ENCODE results near the gene SLC25A51. TPM values are rescaled to one million over a fixed set of nuclear protein-coding genes. Genes with fewer than 3 reads are reported as not detected.

Gene SLC25A51
- total RNA-seq, 3 donors from 2014 or later: 22.5 to 43.7 (median 30.8) TPM

DNA sequence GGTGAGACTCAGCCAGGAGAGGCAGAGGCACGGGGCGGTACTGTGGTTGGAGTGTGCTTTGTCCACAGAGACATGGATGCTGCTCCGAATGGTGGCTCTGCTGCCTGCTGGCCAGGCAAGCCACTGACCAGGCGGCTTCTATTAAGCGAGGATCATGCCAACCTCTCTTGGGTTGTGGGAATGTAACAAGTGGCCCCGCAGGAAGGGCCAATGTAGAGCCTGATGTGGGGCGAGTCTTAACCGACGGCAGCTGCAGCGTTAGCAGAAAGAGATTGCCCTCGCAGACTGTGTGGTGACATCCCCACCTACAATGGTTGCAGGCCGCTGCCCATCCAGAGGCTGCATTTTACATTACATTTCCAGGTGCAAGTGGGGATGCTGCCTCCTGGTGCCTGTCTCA is 46.6 kb upstream of the SLC25A51 start:
- intact Hi-C loops (cut with DNase I; ENCODE audit: low total_unique reads): no loop called here
- TF ChIP-seq POLR2A (IDR thresholded peaks at IDR 0.05) (no peak), CTCF (IDR thresholded peaks at IDR 0.05) (no peak), POLR2AphosphoS5 (IDR thresholded peaks at IDR 0.05) (no peak)

DNA sequence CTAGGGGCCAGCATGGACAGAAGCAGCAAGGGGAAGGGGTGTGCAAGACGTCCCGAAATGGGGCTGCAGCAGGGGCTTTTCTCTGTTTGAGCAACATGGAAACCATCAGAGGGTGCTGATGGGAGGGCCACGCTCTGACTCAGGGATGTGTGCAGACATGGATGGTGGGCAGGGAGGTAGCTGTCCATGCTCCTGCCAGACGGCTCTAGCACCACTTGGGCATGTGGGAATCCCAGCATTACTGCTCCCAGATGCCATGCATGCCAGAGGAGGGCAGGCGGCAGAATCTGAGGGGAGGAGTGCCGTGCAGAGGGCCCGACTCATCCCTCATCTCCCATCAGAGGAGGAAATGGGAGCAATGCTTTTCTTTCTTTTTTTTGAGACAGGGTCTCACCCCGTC is 45.6 kb upstream of the SLC25A51 start:
- TF ChIP-seq POLR2A (IDR thresholded peaks at IDR 0.05): no peak
- no peak for TF ChIP-seq POLR2AphosphoS5 (IDR thresholded peaks at IDR 0.05)
- H3K27me3 ChIP-seq: no peaks in the 10 kb centered on the region
- H3K4me3 ChIP-seq: no peak overlapping the region
- DNase-seq (ENCODE audit: low spot score in 2 of 2): no peak
- intact Hi-C loops (cut with DNase I; ENCODE audit: low total_unique reads): no loop called here
- no peak overlapping the region for H3K27ac ChIP-seq
- H3K4me1 ChIP-seq: peaks cover 0 to 2% of the 10 kb centered on the region in 2 donors
- no peaks in the 10 kb centered on the region for H3K36me3 ChIP-seq
- H3K9me3 ChIP-seq: no peaks in the 10 kb centered on the region

More for the DNA sequence above, 46.6 kb upstream of the SLC25A51 start:
- Histone ChIP-seq H3K27me3 (no peaks in the 10 kb centered on the region), H3K4me3 (no peak overlapping the region), H3K36me3 (no peaks in the 10 kb centered on the region), H3K4me1 (no peaks in the 10 kb centered on the region), H3K27ac (no peak overlapping the region), H3K9me3 (no peaks in the 10 kb centered on the region)
- DNase-seq (ENCODE audit: low spot score in 2 of 2): no peak

GRCh38 chr9:37948417-37948980 is 44.6 kb upstream of the SLC25A51 start:
- Histone ChIP-seq H3K9me3 (no peaks in the 10 kb centered on the region), H3K4me1 (peaks cover 3 to 7% of the 10 kb centered on the region in 2 donors), H3K27ac (peak overlapping the region in 1 of 2 donors; percentile 40), H3K4me3 (no peak overlapping the region), H3K27me3 (no peaks in the 10 kb centered on the region), H3K36me3 (no peaks in the 10 kb centered on the region)
- intact Hi-C loops (cut with DNase I; ENCODE audit: low total_unique reads): no loop called here
- no peak for DNase-seq (ENCODE audit: low spot score in 2 of 2)
- no peak for TF ChIP-seq POLR2A (IDR thresholded peaks at IDR 0.05)
- no peak for TF ChIP-seq POLR2AphosphoS5 (IDR thresholded peaks at IDR 0.05)
- no peak for TF ChIP-seq CTCF (IDR thresholded peaks at IDR 0.05)

DNA sequence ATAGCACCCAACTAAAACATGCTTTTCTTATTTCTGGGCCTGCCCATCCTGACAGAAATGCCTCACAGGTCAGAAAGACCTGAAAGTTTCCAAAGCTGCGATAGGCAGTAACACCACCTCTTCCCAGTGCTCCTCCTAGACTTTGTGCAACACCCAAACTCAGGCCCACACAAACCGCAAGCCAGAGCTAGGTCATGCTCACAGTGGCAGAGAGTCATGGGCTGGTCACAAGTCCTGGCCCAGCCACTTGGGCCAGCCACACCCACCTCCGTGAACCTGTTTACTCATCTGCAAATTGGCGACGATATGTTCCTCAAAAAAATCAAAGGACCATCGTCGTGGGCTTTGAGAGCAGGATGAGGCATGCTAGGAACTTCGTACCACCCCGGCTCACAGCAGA is 44.0 kb upstream of the SLC25A51 start:
- peaks cover 7 to 12% of the 10 kb centered on the region in 2 donors for H3K4me1 ChIP-seq
- no peaks in the 10 kb centered on the region for H3K27me3 ChIP-seq
- no peak overlapping the region for H3K4me3 ChIP-seq
- no peak for TF ChIP-seq POLR2A (IDR thresholded peaks at IDR 0.05)
- TF ChIP-seq POLR2AphosphoS5 (IDR thresholded peaks at IDR 0.05): no peak
- TF ChIP-seq CTCF (IDR thresholded peaks at IDR 0.05): no peak
- no peaks in the 10 kb centered on the region for H3K36me3 ChIP-seq
- peak overlapping the region in 1 of 2 donors; percentile 40 for H3K27ac ChIP-seq
- no peaks in the 10 kb centered on the region for H3K9me3 ChIP-seq
- intact Hi-C loops (cut with DNase I; ENCODE audit: low total_unique reads): no loop called here
- DNase-seq (ENCODE audit: low spot score in 2 of 2): no peak

DNA sequence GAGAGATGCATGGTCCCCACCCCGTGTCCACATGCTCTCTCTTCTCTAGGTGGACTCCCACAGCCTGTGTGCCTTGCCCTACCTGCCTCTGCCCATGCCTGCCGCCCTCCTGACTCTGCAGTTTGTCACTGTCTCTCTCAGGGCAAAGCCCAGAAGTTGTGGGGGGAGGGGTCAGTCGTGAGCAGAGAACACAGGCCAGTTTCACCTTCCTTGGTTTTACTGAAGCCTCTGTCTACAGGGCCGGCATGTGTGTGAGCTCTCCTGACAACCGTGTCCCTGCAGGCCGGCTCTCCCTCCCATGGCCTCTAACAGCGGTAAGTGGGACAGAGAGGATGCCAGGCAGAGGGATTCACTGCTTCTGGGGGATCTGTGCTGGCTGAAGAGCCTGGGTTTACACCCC is 43.5 kb upstream of the SLC25A51 start:
- H3K36me3 ChIP-seq: no peaks in the 10 kb centered on the region

More for the DNA sequence above, 43.5 kb upstream of the SLC25A51 start:
- TF ChIP-seq POLR2AphosphoS5 (IDR thresholded peaks at IDR 0.05): no peak
- no peak for TF ChIP-seq POLR2A (IDR thresholded peaks at IDR 0.05)
- no peak for TF ChIP-seq CTCF (IDR thresholded peaks at IDR 0.05)
- intact Hi-C loops (cut with DNase I; ENCODE audit: low total_unique reads): no loop called here
- Histone ChIP-seq H3K4me3 (no peak overlapping the region), H3K9me3 (no peaks in the 10 kb centered on the region), H3K4me1 (peaks cover 7 to 17% of the 10 kb centered on the region in 2 donors), H3K27me3 (no peaks in the 10 kb centered on the region), H3K27ac (no peak overlapping the region)
- DNase-seq (ENCODE audit: low spot score in 2 of 2): no peak

Measured in breast epithelium (tissue), 4 donors.